ENCODE results near the gene NEDD4L.

The NEDD4L gene

DNA sequence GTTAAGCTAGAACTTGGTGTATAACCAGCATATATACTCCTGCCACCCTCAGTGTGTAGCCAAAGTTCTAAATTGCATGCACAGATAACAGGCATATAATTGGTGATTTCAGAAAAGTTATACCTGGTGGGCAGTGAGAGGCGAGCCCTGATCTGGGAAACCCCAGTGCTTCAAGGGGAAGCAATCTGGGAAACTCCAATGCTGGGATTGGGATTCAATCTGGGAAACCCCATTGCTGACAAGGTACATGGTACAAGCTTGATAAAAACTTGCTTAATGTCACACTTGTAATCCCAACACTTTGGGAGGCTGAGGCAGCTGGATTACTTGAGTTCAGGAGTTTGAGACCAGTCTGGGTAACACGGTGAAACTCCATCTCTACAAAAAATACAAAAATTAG lies 147.6 kb downstream of the NEDD4L start:
- in situ Hi-C loops (cut with MboI; ENCODE audit: low pct_unique_long_range_greater_than_20kb, low sequenced_read_pairs, unreplicated experiment), result no loop called here
- no peak for TF ChIP-seq CTCF (IDR thresholded peaks at IDR 0.05; ENCODE audit: extremely low read depth, insufficient read depth, missing control alignments)
- DNase-seq (ENCODE audit: low spot score), result no peak

- in situ Hi-C loops (cut with MboI; ENCODE audit: low pct_unique_long_range_greater_than_20kb, low sequenced_read_pairs, unreplicated experiment), result no loop called here
- no peak for DNase-seq (ENCODE audit: low spot score)
- no peak for TF ChIP-seq CTCF (IDR thresholded peaks at IDR 0.05; ENCODE audit: extremely low read depth, insufficient read depth, missing control alignments)
These were observed 148.5 kb downstream of the NEDD4L start for GRCh38 chr18:58192519-58192918.

DNA sequence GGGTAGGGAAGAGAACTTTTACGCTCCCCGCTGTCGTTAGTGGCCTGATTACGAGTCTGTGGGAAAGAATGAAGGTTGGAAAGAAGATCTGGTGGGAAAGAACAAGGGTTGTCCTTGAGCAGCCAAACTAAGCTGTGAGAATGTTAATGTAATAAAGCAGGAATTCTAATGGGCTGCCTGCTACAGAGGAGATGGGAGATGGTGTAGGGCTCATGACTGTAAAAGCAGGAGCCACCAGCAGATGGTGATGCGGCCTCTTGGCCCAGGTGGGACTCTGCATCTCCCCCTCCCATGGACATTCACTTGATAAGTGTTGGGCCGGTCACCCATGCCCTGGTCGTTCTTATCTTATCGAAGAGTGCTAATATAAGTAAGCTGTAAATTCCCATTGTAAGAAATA lies 150.0 kb downstream of the NEDD4L start:
- in situ Hi-C loops (cut with MboI; ENCODE audit: low pct_unique_long_range_greater_than_20kb, low sequenced_read_pairs, unreplicated experiment), result no loop called here
- DNase-seq (ENCODE audit: low spot score), result no peak
- TF ChIP-seq CTCF (IDR thresholded peaks at IDR 0.05; ENCODE audit: extremely low read depth, insufficient read depth, missing control alignments), result peak; percentile 30

DNA sequence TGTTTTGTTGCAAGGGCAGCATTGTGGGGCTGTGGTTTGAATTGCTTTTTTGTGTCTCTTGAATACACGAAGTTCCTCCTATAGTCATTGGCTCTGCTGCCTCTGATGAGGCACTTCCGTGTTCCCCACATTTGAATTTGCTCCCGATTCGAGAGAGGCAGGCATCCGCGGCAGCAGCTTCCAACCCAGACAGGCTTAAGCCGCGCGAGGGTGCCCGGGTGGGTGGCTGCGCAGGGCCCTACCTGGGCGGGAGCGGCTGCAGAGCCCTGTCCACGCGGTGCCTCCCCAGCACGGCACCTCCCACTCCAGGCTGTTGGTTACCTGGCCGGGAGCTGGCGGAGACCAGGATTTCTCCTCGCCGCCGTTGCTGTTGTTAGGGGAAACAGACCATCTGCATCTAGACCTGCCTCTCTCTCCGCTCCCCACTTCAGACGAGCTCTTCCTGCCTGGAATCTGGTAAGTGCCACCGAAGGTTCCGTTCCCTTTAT lies 151.3 kb downstream of the NEDD4L start:
- DNase-seq (ENCODE audit: low spot score), result no peak
- TF ChIP-seq CTCF (IDR thresholded peaks at IDR 0.05; ENCODE audit: extremely low read depth, insufficient read depth, missing control alignments), result no peak
- in situ Hi-C loops (cut with MboI; ENCODE audit: low pct_unique_long_range_greater_than_20kb, low sequenced_read_pairs, unreplicated experiment), result no loop called here

DNA sequence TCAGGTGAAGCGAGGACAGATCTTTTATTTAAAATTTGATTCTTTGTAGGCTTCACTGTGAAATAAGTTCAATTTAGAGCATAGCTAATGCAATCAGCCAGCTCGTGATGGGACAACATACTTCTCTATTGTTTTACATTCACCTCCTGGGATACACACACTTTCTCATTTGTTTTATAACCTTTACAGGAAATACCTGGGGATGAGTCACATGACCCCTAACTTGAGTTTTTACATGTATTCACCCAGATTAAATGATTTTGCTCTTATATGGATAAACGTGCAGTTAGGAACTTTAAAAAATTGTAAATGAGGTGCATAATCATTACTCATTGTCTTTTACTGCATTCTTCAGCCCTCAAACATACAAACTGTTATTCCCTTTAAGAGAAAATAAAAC lies 152.1 kb downstream of the NEDD4L start:
- TF ChIP-seq CTCF (IDR thresholded peaks at IDR 0.05; ENCODE audit: extremely low read depth, insufficient read depth, missing control alignments), result no peak
- no peak for DNase-seq (ENCODE audit: low spot score)
- in situ Hi-C loops (cut with MboI; ENCODE audit: low pct_unique_long_range_greater_than_20kb, low sequenced_read_pairs, unreplicated experiment), result no loop called here

DNA sequence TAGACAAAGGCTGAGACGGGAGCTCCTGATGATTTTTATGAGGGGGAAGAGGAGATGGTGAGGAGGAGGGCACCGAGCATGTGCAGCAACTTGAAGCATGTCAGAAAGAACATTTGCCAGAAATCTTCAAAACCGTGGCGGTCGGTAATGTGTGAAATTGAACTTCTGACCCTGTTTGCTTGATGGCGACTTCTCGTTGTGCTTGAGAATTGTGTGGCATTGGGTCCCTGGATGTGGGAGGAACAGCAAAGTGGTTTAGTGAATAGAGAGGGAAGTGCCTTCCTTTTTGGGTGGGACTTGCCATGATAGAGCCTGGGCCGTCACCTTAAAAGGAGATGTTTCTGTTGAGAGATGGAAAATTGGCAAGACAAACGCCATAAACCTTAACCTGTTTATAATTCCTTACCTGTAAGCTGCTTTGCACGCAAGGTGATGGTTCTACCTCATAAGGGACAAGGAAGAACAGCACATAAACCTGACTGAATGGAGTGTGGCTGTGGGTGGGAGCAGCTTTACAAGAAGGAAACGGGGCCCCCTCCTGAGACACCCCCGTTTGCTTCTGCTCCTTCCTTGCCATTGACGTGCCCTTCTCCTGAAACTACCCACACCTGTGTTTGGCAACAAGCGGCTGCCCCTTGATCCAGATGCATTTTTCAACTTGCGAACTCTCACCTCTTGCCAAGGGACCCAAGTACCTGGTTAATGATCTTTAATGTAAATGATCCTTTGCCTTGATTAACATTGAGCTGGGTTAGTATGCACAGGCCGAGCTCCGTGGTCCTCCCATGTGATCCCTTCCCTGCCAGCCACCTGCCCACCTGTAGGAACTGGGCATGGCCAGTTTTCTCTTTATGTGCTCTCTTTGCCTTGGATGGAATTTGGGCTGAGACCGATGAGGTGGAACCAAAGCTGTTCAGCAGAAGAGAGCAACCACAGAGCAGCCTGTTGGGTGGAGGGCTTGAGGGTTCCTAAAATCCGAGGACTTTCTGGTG lies 153.2 kb downstream of the NEDD4L start:
- no peak for DNase-seq (ENCODE audit: low spot score)
- in situ Hi-C loops (cut with MboI; ENCODE audit: low pct_unique_long_range_greater_than_20kb, low sequenced_read_pairs, unreplicated experiment), result no loop called here
- TF ChIP-seq CTCF (IDR thresholded peaks at IDR 0.05; ENCODE audit: extremely low read depth, insufficient read depth, missing control alignments), result no peak

All from GM13977 (cell line).